ENCODE results near the gene SLC1A2.

The SLC1A2 gene

GRCh38 chr11:35250192-35250591, 169.2 kb downstream of the SLC1A2 start:
- no peaks in the 10 kb centered on the region for H3K27me3 ChIP-seq (ENCODE audit: low read length)
- no peak overlapping the region for H3K27ac ChIP-seq (ENCODE audit: low read depth, low read length)
- no peak overlapping the region for H3K4me3 ChIP-seq (ENCODE audit: insufficient read depth, low read length, poor library complexity, severe bottlenecking)
- H4K20me1 ChIP-seq (ENCODE audit: low read depth, low read length): no peaks in the 10 kb centered on the region
- no peaks in the 10 kb centered on the region for H3K79me2 ChIP-seq (ENCODE audit: insufficient read depth, low read length)
- no peak overlapping the region for H2AFZ ChIP-seq (ENCODE audit: low read depth, low read length, severe bottlenecking)
- no peaks in the 10 kb centered on the region for H3K9me3 ChIP-seq (ENCODE audit: insufficient read depth, low read length)
- H3K36me3 ChIP-seq (ENCODE audit: low read length): no peaks in the 10 kb centered on the region
- H3K9ac ChIP-seq (ENCODE audit: low read length): no peak overlapping the region
- no peaks in the 10 kb centered on the region for H3K9me2 ChIP-seq (replicated peaks; ENCODE audit: insufficient read depth, low read length)
- H3F3A ChIP-seq (ENCODE audit: insufficient read depth): no peaks in the 10 kb centered on the region
- no peak overlapping the region for H3K4me2 ChIP-seq (ENCODE audit: low read depth, low read length, poor library complexity, severe bottlenecking)
- TF ChIP-seq, protein P1, sequence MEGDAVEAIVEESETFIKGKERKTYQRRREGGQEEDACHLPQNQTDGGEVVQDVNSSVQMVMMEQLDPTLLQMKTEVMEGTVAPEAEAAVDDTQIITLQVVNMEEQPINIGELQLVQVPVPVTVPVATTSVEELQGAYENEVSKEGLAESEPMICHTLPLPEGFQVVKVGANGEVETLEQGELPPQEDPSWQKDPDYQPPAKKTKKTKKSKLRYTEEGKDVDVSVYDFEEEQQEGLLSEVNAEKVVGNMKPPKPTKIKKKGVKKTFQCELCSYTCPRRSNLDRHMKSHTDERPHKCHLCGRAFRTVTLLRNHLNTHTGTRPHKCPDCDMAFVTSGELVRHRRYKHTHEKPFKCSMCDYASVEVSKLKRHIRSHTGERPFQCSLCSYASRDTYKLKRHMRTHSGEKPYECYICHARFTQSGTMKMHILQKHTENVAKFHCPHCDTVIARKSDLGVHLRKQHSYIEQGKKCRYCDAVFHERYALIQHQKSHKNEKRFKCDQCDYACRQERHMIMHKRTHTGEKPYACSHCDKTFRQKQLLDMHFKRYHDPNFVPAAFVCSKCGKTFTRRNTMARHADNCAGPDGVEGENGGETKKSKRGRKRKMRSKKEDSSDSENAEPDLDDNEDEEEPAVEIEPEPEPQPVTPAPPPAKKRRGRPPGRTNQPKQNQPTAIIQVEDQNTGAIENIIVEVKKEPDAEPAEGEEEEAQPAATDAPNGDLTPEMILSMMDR (IDR thresholded peaks at IDR 0.05; ENCODE audit: insufficient read depth, low read length, poor library complexity, severe bottlenecking): no peak
- no peak for TF ChIP-seq EZH2phosphoT487 (conservative IDR thresholded peaks at IDR 0.05; ENCODE audit: low read length)

DNA sequence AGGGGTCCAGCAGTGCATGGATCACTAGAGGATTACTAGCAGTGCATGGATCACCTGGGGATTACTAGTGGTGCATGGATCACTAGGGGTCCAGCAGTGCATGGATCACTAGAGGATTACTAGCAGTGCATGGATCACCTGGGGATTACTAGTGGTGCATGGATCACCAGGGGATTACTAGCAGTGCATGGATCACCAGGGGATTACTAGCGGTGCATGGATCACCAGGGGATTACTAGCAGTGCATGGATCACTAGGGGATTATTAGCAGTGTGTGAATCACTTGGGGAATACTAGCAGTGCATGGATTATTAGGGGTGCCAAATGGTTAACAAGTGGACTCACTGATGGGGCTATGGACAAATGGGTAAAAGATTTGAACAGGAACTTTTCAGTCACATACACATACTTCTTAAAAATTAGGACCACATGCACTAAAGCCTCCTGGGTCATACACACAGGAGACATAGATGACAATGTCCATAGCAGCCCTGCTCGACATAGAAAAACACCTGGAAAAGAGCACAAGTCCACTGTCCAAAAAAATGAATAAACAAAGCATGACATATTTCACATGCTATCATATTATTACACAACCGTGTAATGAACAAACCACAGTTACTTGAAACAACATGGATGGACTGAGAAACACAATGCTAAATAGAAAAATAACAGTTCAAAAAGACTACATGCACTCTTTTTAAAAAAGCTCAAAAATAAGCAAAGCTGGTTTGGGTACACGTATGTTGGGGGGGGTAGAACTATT, 170.6 kb downstream of the SLC1A2 start:
- H3K4me2 ChIP-seq (ENCODE audit: low read depth, low read length, poor library complexity, severe bottlenecking): no peak overlapping the region

GRCh38 chr11:35247863-35248262, 171.5 kb downstream of the SLC1A2 start:
- H3K9me2 ChIP-seq (replicated peaks; ENCODE audit: insufficient read depth, low read length): no peaks in the 10 kb centered on the region
- no peak overlapping the region for H3K4me3 ChIP-seq (ENCODE audit: insufficient read depth, low read length, poor library complexity, severe bottlenecking)
- no peaks in the 10 kb centered on the region for H4K20me1 ChIP-seq (ENCODE audit: low read depth, low read length)
- H3K9ac ChIP-seq (ENCODE audit: low read length): no peak overlapping the region
- no peaks in the 10 kb centered on the region for H3K79me2 ChIP-seq (ENCODE audit: insufficient read depth, low read length)
- H3K27me3 ChIP-seq (ENCODE audit: low read length): no peaks in the 10 kb centered on the region
- H3F3A ChIP-seq (ENCODE audit: insufficient read depth): no peaks in the 10 kb centered on the region
- H3K9me3 ChIP-seq (ENCODE audit: insufficient read depth, low read length): no peaks in the 10 kb centered on the region
- no peak overlapping the region for H2AFZ ChIP-seq (ENCODE audit: low read depth, low read length, severe bottlenecking)
- no peak overlapping the region for H3K4me2 ChIP-seq (ENCODE audit: low read depth, low read length, poor library complexity, severe bottlenecking)
- TF ChIP-seq, protein P1 (IDR thresholded peaks at IDR 0.05; ENCODE audit: insufficient read depth, low read length, poor library complexity, severe bottlenecking): no peak
- no peak for TF ChIP-seq EZH2phosphoT487 (conservative IDR thresholded peaks at IDR 0.05; ENCODE audit: low read length)
- no peak overlapping the region for H3K27ac ChIP-seq (ENCODE audit: low read depth, low read length)
- H3K36me3 ChIP-seq (ENCODE audit: low read length): no peaks in the 10 kb centered on the region

More for the DNA sequence above, 170.6 kb downstream of the SLC1A2 start:
- Histone ChIP-seq H3K27me3 (ENCODE audit: low read length) (no peaks in the 10 kb centered on the region), H3F3A (ENCODE audit: insufficient read depth) (no peaks in the 10 kb centered on the region), H3K27ac (ENCODE audit: low read depth, low read length) (no peak overlapping the region), H3K36me3 (ENCODE audit: low read length) (no peaks in the 10 kb centered on the region), H4K20me1 (ENCODE audit: low read depth, low read length) (no peaks in the 10 kb centered on the region), H3K9me2 (replicated peaks; ENCODE audit: insufficient read depth, low read length) (no peaks in the 10 kb centered on the region), H3K9me3 (ENCODE audit: insufficient read depth, low read length) (no peaks in the 10 kb centered on the region), H2AFZ (ENCODE audit: low read depth, low read length, severe bottlenecking) (no peak overlapping the region), H3K4me3 (ENCODE audit: insufficient read depth, low read length, poor library complexity, severe bottlenecking) (no peak overlapping the region), H3K79me2 (ENCODE audit: insufficient read depth, low read length) (no peaks in the 10 kb centered on the region), H3K9ac (ENCODE audit: low read length) (no peak overlapping the region)
- TF ChIP-seq, protein P1 (IDR thresholded peaks at IDR 0.05; ENCODE audit: insufficient read depth, low read length, poor library complexity, severe bottlenecking): no peak
- no peak for TF ChIP-seq EZH2phosphoT487 (conservative IDR thresholded peaks at IDR 0.05; ENCODE audit: low read length)
